HG03108 (cell line): Measurements from ENCODE around the gene LGALS9B.
"Not testable (repeated sequence)": the region's sequence is repeated elsewhere in the genome, so short reads cannot be mapped to it uniquely, and the experiment has no call there.

ENCODE experiments used
- ATAC-seq: cut with Tn5 transposase; IDR thresholded peaks from one replicate; pipeline ENCODE4 v1.9.1; 2021; ENCODE audit warnings: moderate library complexity; ENCODE audit not compliant: unreplicated experiment

LGALS9B gene

GRCh38 chr17:20417492-20418080 lies 49.8 kb downstream of the LGALS9B start:
- not testable (repeated sequence) for ATAC-seq

- not testable (repeated sequence) for ATAC-seq
Measured at GRCh38 chr17:20416381-20416911, 50.9 kb downstream of the LGALS9B start.

- ATAC-seq, result not testable (repeated sequence)
Measured at GRCh38 chr17:20415479-20415878, 51.9 kb downstream of the LGALS9B start.

GRCh38 chr17:20401306-20402022 lies 65.9 kb downstream of the LGALS9B start:
- not testable (repeated sequence) for ATAC-seq

- not testable (repeated sequence) for ATAC-seq
Measured at GRCh38 chr17:20400559-20401305, 66.6 kb downstream of the LGALS9B start.
